IPS-18a (cell line): ENCODE data around the gene ZKSCAN4.

ENCODE experiments used
- H3K27ac ChIP-seq: one replicate; pipeline ENCODE4 v1.5.1; 2013; ENCODE audit warnings: low read length
- H3K27me3 ChIP-seq: one replicate; pipeline ENCODE4 v1.6.1; 2013; ENCODE audit warnings: mild to moderate bottlenecking, low read length; ENCODE audit not compliant: control insufficient read depth, insufficient read depth
- H3K36me3 ChIP-seq: one replicate; pipeline ENCODE4 v1.6.1; 2013; ENCODE audit warnings: low read depth, low read length; ENCODE audit not compliant: control insufficient read depth
- H3K4me1 ChIP-seq: one replicate; pipeline ENCODE4 v1.6.1; 2013; ENCODE audit warnings: low read depth, low read length; ENCODE audit not compliant: control insufficient read depth
- H3K4me3 ChIP-seq: one replicate; pipeline ENCODE4 v1.5.1; 2013; ENCODE audit warnings: low read length
- H3K9ac ChIP-seq: one replicate; pipeline ENCODE4 v1.6.1; 2013; ENCODE audit warnings: mild to moderate bottlenecking, low read length, moderate library complexity
- H3K9me3 ChIP-seq: one replicate; pipeline ENCODE4 v1.6.1; 2013; ENCODE audit warnings: low read depth, low read length; ENCODE audit not compliant: control insufficient read depth

Gene ZKSCAN4

GRCh38 chr6:28252009-28252975 lies at the start of gene ZKSCAN4:
ZKSCAN4 (minus strand) TSS chr6:28252269; CDS start chr6:28251980, 289 bp downstream.
- H3K9me3 ChIP-seq = no peaks in the 10 kb centered on the region
- H3K4me1 ChIP-seq = peaks cover 9% of the 10 kb centered on the region
- H3K4me3 ChIP-seq = peak within 1 kb of the TSS; percentile 96
- H3K27me3 ChIP-seq = no peaks in the 10 kb centered on the region
- peak within 1 kb of the TSS; percentile 86 for H3K9ac ChIP-seq
- peak within 1 kb of the TSS; percentile 47 for H3K27ac ChIP-seq
- H3K36me3 ChIP-seq = peaks cover 3% of the 10 kb centered on the region

- Histone ChIP-seq H3K4me3 (no peak overlapping the region), H3K4me1 (no peaks in the 10 kb centered on the region), H3K9ac (no peak overlapping the region), H3K9me3 (no peaks in the 10 kb centered on the region), H3K27me3 (no peaks in the 10 kb centered on the region), H3K27ac (no peak overlapping the region), H3K36me3 (peaks cover 10% of the 10 kb centered on the region)
Observed at GRCh38 chr6:28296520-28297060, 44.5 kb upstream of the ZKSCAN4 start.

GRCh38 chr6:28295326-28295725 lies 43.3 kb upstream of the ZKSCAN4 start:
- no peak overlapping the region for H3K9ac ChIP-seq
- no peak overlapping the region for H3K27ac ChIP-seq
- H3K4me1 ChIP-seq = no peaks in the 10 kb centered on the region
- no peaks in the 10 kb centered on the region for H3K27me3 ChIP-seq
- H3K4me3 ChIP-seq = no peak overlapping the region
- no peaks in the 10 kb centered on the region for H3K9me3 ChIP-seq
- H3K36me3 ChIP-seq = peaks cover 5% of the 10 kb centered on the region

- Histone ChIP-seq H3K9me3 (no peaks in the 10 kb centered on the region), H3K9ac (no peak overlapping the region), H3K4me1 (no peaks in the 10 kb centered on the region), H3K27me3 (no peaks in the 10 kb centered on the region), H3K36me3 (peaks cover 23% of the 10 kb centered on the region), H3K4me3 (no peak overlapping the region), H3K27ac (no peak overlapping the region)
Observed at GRCh38 chr6:28291573-28291972, 39.5 kb upstream of the ZKSCAN4 start.

- Histone ChIP-seq H3K9me3 (no peaks in the 10 kb centered on the region), H3K9ac (no peak overlapping the region), H3K27me3 (no peaks in the 10 kb centered on the region), H3K4me1 (no peaks in the 10 kb centered on the region), H3K36me3 (peaks cover 31% of the 10 kb centered on the region), H3K4me3 (peak overlapping the region; percentile 79), H3K27ac (no peak overlapping the region)
Observed at GRCh38 chr6:28282926-28283325, 30.9 kb upstream of the ZKSCAN4 start.

GRCh38 chr6:28281288-28282064 lies 29.4 kb upstream of the ZKSCAN4 start, which contains the start of gene PGBD1:
PGBD1 (plus strand) TSS chr6:28281572; CDS start chr6:28283814, 2,242 bp downstream.
- no peaks in the 10 kb centered on the region for H3K4me1 ChIP-seq
- no peaks in the 10 kb centered on the region for H3K27me3 ChIP-seq
- H3K9me3 ChIP-seq = no peaks in the 10 kb centered on the region
- H3K36me3 ChIP-seq = peaks cover 27% of the 10 kb centered on the region
- no peak within 1 kb of the TSS for H3K27ac ChIP-seq
- peak within 1 kb of the TSS; percentile 71 for H3K9ac ChIP-seq
- H3K4me3 ChIP-seq = peak within 1 kb of the TSS; percentile 79

GRCh38 chr6:28280595-28281287 lies 28.7 kb upstream of the ZKSCAN4 start:
- H3K9me3 ChIP-seq = no peaks in the 10 kb centered on the region
- H3K27me3 ChIP-seq = no peaks in the 10 kb centered on the region
- no peak overlapping the region for H3K27ac ChIP-seq
- peak overlapping the region; percentile 79 for H3K4me3 ChIP-seq
- H3K4me1 ChIP-seq = no peaks in the 10 kb centered on the region
- peaks cover 28% of the 10 kb centered on the region for H3K36me3 ChIP-seq
- H3K9ac ChIP-seq = peak overlapping the region; percentile 71

GRCh38 chr6:28277746-28278145 lies 25.7 kb upstream of the ZKSCAN4 start:
- peaks cover 31% of the 10 kb centered on the region for H3K36me3 ChIP-seq

GRCh38 chr6:28274888-28275287 lies 22.8 kb upstream of the ZKSCAN4 start:
- no peaks in the 10 kb centered on the region for H3K9me3 ChIP-seq
- H3K9ac ChIP-seq = no peak overlapping the region
- no peak overlapping the region for H3K4me3 ChIP-seq
- no peaks in the 10 kb centered on the region for H3K27me3 ChIP-seq
- H3K27ac ChIP-seq = no peak overlapping the region
- peaks cover 38% of the 10 kb centered on the region for H3K36me3 ChIP-seq
- H3K4me1 ChIP-seq = no peaks in the 10 kb centered on the region

More at GRCh38 chr6:28277746-28278145, 25.7 kb upstream of the ZKSCAN4 start:
- Histone ChIP-seq H3K4me3 (no peak overlapping the region), H3K9ac (no peak overlapping the region), H3K4me1 (no peaks in the 10 kb centered on the region), H3K27me3 (no peaks in the 10 kb centered on the region), H3K27ac (no peak overlapping the region), H3K9me3 (no peaks in the 10 kb centered on the region)

GRCh38 chr6:28269492-28269891 lies 17.4 kb upstream of the ZKSCAN4 start:
- H3K9ac ChIP-seq = no peak overlapping the region
- no peaks in the 10 kb centered on the region for H3K27me3 ChIP-seq
- H3K4me1 ChIP-seq = peaks cover 6% of the 10 kb centered on the region
- H3K9me3 ChIP-seq = no peaks in the 10 kb centered on the region
- H3K36me3 ChIP-seq = peaks cover 21% of the 10 kb centered on the region
- no peak overlapping the region for H3K27ac ChIP-seq
- no peak overlapping the region for H3K4me3 ChIP-seq

GRCh38 chr6:28267695-28268059 lies 15.6 kb upstream of the ZKSCAN4 start:
- H3K27me3 ChIP-seq = peaks cover 15% of the 10 kb centered on the region
- peak overlapping the region; percentile 54 for H3K27ac ChIP-seq

More at GRCh38 chr6:28267695-28268059, 15.6 kb upstream of the ZKSCAN4 start:
- Histone ChIP-seq H3K36me3 (peaks cover 6% of the 10 kb centered on the region), H3K9me3 (no peaks in the 10 kb centered on the region), H3K4me3 (peak overlapping the region; percentile 87), H3K4me1 (peaks cover 6% of the 10 kb centered on the region), H3K9ac (peak overlapping the region; percentile 82)
